ENCODE measurements around the gene LAT. TPM values are rescaled to one million over a fixed set of nuclear protein-coding genes. Genes with fewer than 3 reads are reported as not detected.

The LAT gene
- total RNA-seq, 1 donor from 2014 or later: not detected

GRCh38 chr16:29007730-29008593 is 23.1 kb downstream of the LAT start:
- TF ChIP-seq EZH2 (IDR thresholded peaks at IDR 0.05) (no peak), EZH2phosphoT487 (IDR thresholded peaks at IDR 0.05) (no peak)
- TF ChIP-seq, protein P1, sequence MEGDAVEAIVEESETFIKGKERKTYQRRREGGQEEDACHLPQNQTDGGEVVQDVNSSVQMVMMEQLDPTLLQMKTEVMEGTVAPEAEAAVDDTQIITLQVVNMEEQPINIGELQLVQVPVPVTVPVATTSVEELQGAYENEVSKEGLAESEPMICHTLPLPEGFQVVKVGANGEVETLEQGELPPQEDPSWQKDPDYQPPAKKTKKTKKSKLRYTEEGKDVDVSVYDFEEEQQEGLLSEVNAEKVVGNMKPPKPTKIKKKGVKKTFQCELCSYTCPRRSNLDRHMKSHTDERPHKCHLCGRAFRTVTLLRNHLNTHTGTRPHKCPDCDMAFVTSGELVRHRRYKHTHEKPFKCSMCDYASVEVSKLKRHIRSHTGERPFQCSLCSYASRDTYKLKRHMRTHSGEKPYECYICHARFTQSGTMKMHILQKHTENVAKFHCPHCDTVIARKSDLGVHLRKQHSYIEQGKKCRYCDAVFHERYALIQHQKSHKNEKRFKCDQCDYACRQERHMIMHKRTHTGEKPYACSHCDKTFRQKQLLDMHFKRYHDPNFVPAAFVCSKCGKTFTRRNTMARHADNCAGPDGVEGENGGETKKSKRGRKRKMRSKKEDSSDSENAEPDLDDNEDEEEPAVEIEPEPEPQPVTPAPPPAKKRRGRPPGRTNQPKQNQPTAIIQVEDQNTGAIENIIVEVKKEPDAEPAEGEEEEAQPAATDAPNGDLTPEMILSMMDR (IDR thresholded peaks at IDR 0.05): no peak
- no peak overlapping the region for H3K27ac Mint-ChIP-seq
- H4K20me1 ChIP-seq (ENCODE audit: low read depth): no peaks in the 10 kb centered on the region
- H3K4me3 ChIP-seq: no peak overlapping the region
- H3K9ac ChIP-seq: no peak overlapping the region
- H3K27me3 ChIP-seq: no peaks in the 10 kb centered on the region
- DNase-seq (ENCODE audit: low spot score): no peak
- H3K4me2 ChIP-seq: no peak overlapping the region
- H3K79me2 ChIP-seq (ENCODE audit: low read depth): no peaks in the 10 kb centered on the region
- H3K27me3 Mint-ChIP-seq (ENCODE audit: insufficient read depth, low read depth): no peaks in the 10 kb centered on the region
- H3K4me1 ChIP-seq: no peaks in the 10 kb centered on the region
- H2AFZ ChIP-seq (replicated peaks): no peak overlapping the region
- H3K36me3 Mint-ChIP-seq: no peaks in the 10 kb centered on the region
- H3K27ac ChIP-seq: no peak overlapping the region
- H3K36me3 ChIP-seq: no peaks in the 10 kb centered on the region
- H3K9me3 ChIP-seq (ENCODE audit: low read depth): no peaks in the 10 kb centered on the region
- H3K4me3 Mint-ChIP-seq: peak overlapping the region; percentile 24
- no peaks in the 10 kb centered on the region for H3F3A ChIP-seq (ENCODE audit: low read depth)
- no peaks in the 10 kb centered on the region for H3K9me3 Mint-ChIP-seq
- H3K4me1 Mint-ChIP-seq: no peaks in the 10 kb centered on the region

- Histone ChIP-seq H3K27ac (no peak overlapping the region), H3K36me3 (no peaks in the 10 kb centered on the region), H3K4me1 (no peaks in the 10 kb centered on the region), H3K9me3 (ENCODE audit: low read depth) (no peaks in the 10 kb centered on the region), H2AFZ (replicated peaks) (no peak overlapping the region), H4K20me1 (ENCODE audit: low read depth) (no peaks in the 10 kb centered on the region), H3K9ac (no peak overlapping the region), H3F3A (ENCODE audit: low read depth) (no peaks in the 10 kb centered on the region), H3K79me2 (ENCODE audit: low read depth) (no peaks in the 10 kb centered on the region), H3K27me3 (no peaks in the 10 kb centered on the region), H3K4me3 (no peak overlapping the region), H3K4me2 (no peak overlapping the region)
- Mint-ChIP-seq H3K4me3 (no peak overlapping the region), H3K4me1 (no peaks in the 10 kb centered on the region), H3K27ac (no peak overlapping the region), H3K27me3 (ENCODE audit: insufficient read depth, low read depth) (peaks cover 3% of the 10 kb centered on the region), H3K9me3 (no peaks in the 10 kb centered on the region), H3K36me3 (no peaks in the 10 kb centered on the region)
- no peak for DNase-seq (ENCODE audit: low spot score)
- TF ChIP-seq EZH2phosphoT487 (IDR thresholded peaks at IDR 0.05) (no peak), EZH2 (IDR thresholded peaks at IDR 0.05) (no peak)
- TF ChIP-seq, protein P1 (IDR thresholded peaks at IDR 0.05): no peak
Observed at GRCh38 chr16:29009050-29009837, 24.4 kb downstream of the LAT start.

GRCh38 chr16:29009838-29010166 is 24.9 kb downstream of the LAT start:
- peaks cover 3% of the 10 kb centered on the region for H3K27me3 Mint-ChIP-seq (ENCODE audit: insufficient read depth, low read depth)
- no peaks in the 10 kb centered on the region for H3K36me3 ChIP-seq
- H3K9me3 Mint-ChIP-seq: no peaks in the 10 kb centered on the region
- H3K4me3 ChIP-seq: no peak overlapping the region
- no peak for DNase-seq (ENCODE audit: low spot score)
- no peak overlapping the region for H3K27ac Mint-ChIP-seq
- H4K20me1 ChIP-seq (ENCODE audit: low read depth): no peaks in the 10 kb centered on the region
- no peak overlapping the region for H3K27ac ChIP-seq
- no peaks in the 10 kb centered on the region for H3K9me3 ChIP-seq (ENCODE audit: low read depth)
- no peaks in the 10 kb centered on the region for H3K79me2 ChIP-seq (ENCODE audit: low read depth)
- no peaks in the 10 kb centered on the region for H3K4me1 Mint-ChIP-seq
- no peak overlapping the region for H3K4me3 Mint-ChIP-seq
- no peaks in the 10 kb centered on the region for H3K4me1 ChIP-seq
- no peaks in the 10 kb centered on the region for H3K27me3 ChIP-seq
- H3K9ac ChIP-seq: no peak overlapping the region
- TF ChIP-seq EZH2phosphoT487 (IDR thresholded peaks at IDR 0.05) (no peak), EZH2 (IDR thresholded peaks at IDR 0.05) (no peak)
- TF ChIP-seq, protein P1 (IDR thresholded peaks at IDR 0.05): no peak
- H3K4me2 ChIP-seq: no peak overlapping the region
- no peaks in the 10 kb centered on the region for H3F3A ChIP-seq (ENCODE audit: low read depth)
- no peak overlapping the region for H2AFZ ChIP-seq (replicated peaks)
- no peaks in the 10 kb centered on the region for H3K36me3 Mint-ChIP-seq

All from neural progenitor cell (in vitro differentiated cells).